K562 (cell line): Measurements from ENCODE around the gene PIGQ.

Experiments used
- BHLHE40 ChIP-seq: IDR thresholded peaks from 2 replicates; pipeline ENCODE4 v1.6.1; 2011; ENCODE audit warnings: low read length, improper control_type of control experiment
- NR2C2 ChIP-seq, 2 experiments: fragments of 200-800 bp in 1 of 2; sonication (Bioruptor generic) in 1 of 2; sonication (generic) in 1 of 2; formaldehyde crosslinking in 1 of 2; IDR thresholded peaks; 2 replicates each; pipeline versions ENCODE4 v1.6.1 to v1.8.0; 2016 to 2022; ENCODE audit warnings: mild to moderate bottlenecking in 1 of 2, missing compliant biosample characterization in 1 of 2, missing genetic modification characterization in 1 of 2, missing genetic modification reagents in 1 of 2
- TCF7L2 ChIP-seq: fragments of 150-350 bp; IDR thresholded peaks from 2 replicates; pipeline ENCODE4 v1.6.1; 2016; ENCODE audit warnings: low read depth, mild to moderate bottlenecking, low read length, moderate library complexity
- ZNF133 ChIP-seq: fragments of 250-450 bp; sonication (Bioruptor Pico); IDR thresholded peaks from 2 replicates; pipeline ENCODE4 v1.4.0; 2020; ENCODE audit warnings: mild to moderate bottlenecking

DNA sequence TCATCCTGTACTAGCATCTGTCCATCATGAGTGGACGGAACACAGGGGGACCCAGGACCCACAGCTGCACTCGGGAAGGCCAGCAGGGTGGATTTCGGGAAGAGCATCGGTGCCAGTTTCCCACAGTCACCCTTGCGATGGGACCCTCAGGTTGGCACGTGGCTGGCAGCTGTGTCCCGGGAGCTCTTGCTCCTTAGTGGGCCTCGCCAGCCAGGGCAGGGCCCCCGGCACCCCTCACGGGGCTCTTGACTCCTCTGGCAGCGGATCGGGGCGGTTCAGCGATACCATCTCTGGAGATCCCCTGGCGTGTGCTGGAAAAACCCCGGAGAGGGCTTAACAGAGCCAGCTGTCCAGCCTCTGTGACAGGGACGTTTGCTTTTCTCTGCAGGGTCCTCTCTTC lies 33.0 kb upstream of the PIGQ start:
- no peak for TF ChIP-seq TCF7L2
- no peak for TF ChIP-seq NR2C2 (CRISPR knock-in tag; IDR thresholded peaks at IDR 0.05)
- no peak for TF ChIP-seq NR2C2 (tag; IDR thresholded peaks at IDR 0.05)
- no peak for TF ChIP-seq BHLHE40
- no peak for TF ChIP-seq ZNF133 (CRISPR knock-in tag)
